Osteocyte (in vitro differentiated cells): Measurements from ENCODE around the gene ELL. TPM values are rescaled to one million over a fixed set of nuclear protein-coding genes. Genes with fewer than 3 reads are reported as not detected.

Experiments used
- DNase-seq: peaks from one replicate; pipeline ENCODE4 v3.0.0; 2021; ENCODE audit warnings: mixed read lengths; ENCODE audit not compliant: unreplicated experiment; ENCODE audit errors: extremely low spot score
- H3K27ac Mint-ChIP-seq: one replicate; pipeline ENCODE4 v1.8.0; 2021; ENCODE audit warnings: mild to moderate bottlenecking, mixed read lengths; ENCODE audit not compliant: unreplicated experiment
- H3K27me3 Mint-ChIP-seq: one replicate; pipeline ENCODE4 v1.8.0; 2021; ENCODE audit warnings: mixed read lengths; ENCODE audit not compliant: unreplicated experiment
- H3K36me3 Mint-ChIP-seq: one replicate; pipeline ENCODE4 v1.8.0; 2021; ENCODE audit warnings: mixed read lengths; ENCODE audit not compliant: unreplicated experiment
- H3K4me1 Mint-ChIP-seq: one replicate; pipeline ENCODE4 v1.8.0; 2021; ENCODE audit warnings: mixed read lengths; ENCODE audit not compliant: unreplicated experiment
- H3K4me3 Mint-ChIP-seq: one replicate; pipeline ENCODE4 v1.8.0; 2021; ENCODE audit warnings: mild to moderate bottlenecking, moderate library complexity, mixed read lengths; ENCODE audit not compliant: unreplicated experiment
- H3K9me3 Mint-ChIP-seq: one replicate; pipeline ENCODE4 v1.8.0; 2021; ENCODE audit warnings: mixed read lengths; ENCODE audit not compliant: unreplicated experiment
- CTCF ChIP-seq: fragments of 200-600 bp; sonication (generic); IDR thresholded peaks from 2 replicates; pipeline ENCODE4 v1.5.0; 2021; ENCODE audit warnings: antibody characterized with exemption, mild to moderate bottlenecking, moderate library complexity
- total RNA-seq: library from RNA; stranded (reverse); gene quantifications from 2 replicates; pipeline ENCODE4 v1.2.1, GENCODE V29; 2021

ELL gene
- total RNA-seq, 1 donor from 2014 or later: 17.6 TPM

GRCh38 chr19:18494267-18494607 lies 27.6 kb downstream of the ELL start:
- Mint-ChIP-seq H3K4me3 (no peak overlapping the region), H3K36me3 (no peaks in the 10 kb centered on the region), H3K9me3 (no peaks in the 10 kb centered on the region), H3K27ac (peak overlapping the region; percentile 76), H3K4me1 (peaks cover 49% of the 10 kb centered on the region), H3K27me3 (no peaks in the 10 kb centered on the region)
- no peak for TF ChIP-seq CTCF
- no peak for DNase-seq

GRCh38 chr19:18493440-18494266 lies 28.2 kb downstream of the ELL start:
- no peak for DNase-seq
- peak overlapping the region; percentile 76 for H3K27ac Mint-ChIP-seq
- no peaks in the 10 kb centered on the region for H3K27me3 Mint-ChIP-seq
- H3K4me1 Mint-ChIP-seq: peaks cover 48% of the 10 kb centered on the region
- H3K36me3 Mint-ChIP-seq: no peaks in the 10 kb centered on the region
- no peak for TF ChIP-seq CTCF
- no peaks in the 10 kb centered on the region for H3K9me3 Mint-ChIP-seq
- no peak overlapping the region for H3K4me3 Mint-ChIP-seq

- H3K4me1 Mint-ChIP-seq: peaks cover 51% of the 10 kb centered on the region
- no peak for DNase-seq
- H3K4me3 Mint-ChIP-seq: no peak overlapping the region
- H3K36me3 Mint-ChIP-seq: no peaks in the 10 kb centered on the region
- H3K27ac Mint-ChIP-seq: no peak overlapping the region
- no peak for TF ChIP-seq CTCF
- no peaks in the 10 kb centered on the region for H3K27me3 Mint-ChIP-seq
- H3K9me3 Mint-ChIP-seq: no peaks in the 10 kb centered on the region
Measured at GRCh38 chr19:18491995-18492953, 29.6 kb downstream of the ELL start.

- no peak for TF ChIP-seq CTCF
- no peaks in the 10 kb centered on the region for H3K9me3 Mint-ChIP-seq
- H3K36me3 Mint-ChIP-seq: no peaks in the 10 kb centered on the region
- H3K4me3 Mint-ChIP-seq: no peak overlapping the region
- H3K27ac Mint-ChIP-seq: no peak overlapping the region
- no peak for DNase-seq
- no peaks in the 10 kb centered on the region for H3K27me3 Mint-ChIP-seq
- peaks cover 48% of the 10 kb centered on the region for H3K4me1 Mint-ChIP-seq
Measured at GRCh38 chr19:18490728-18491127, 31.1 kb downstream of the ELL start.
